GM18508 (cell line): ENCODE results near the gene MACROD2.

Experiments
- ATAC-seq: cut with Tn5 transposase; IDR thresholded peaks from one replicate; pipeline ENCODE4 v1.9.1; 2021; ENCODE audit warnings: moderate number of reproducible peaks; ENCODE audit not compliant: insufficient read depth, unreplicated experiment

MACROD2 gene

GRCh38 chr20:15851576-15852215 is 1856.4 kb downstream of the MACROD2 start:
- ATAC-seq: no peak

DNA sequence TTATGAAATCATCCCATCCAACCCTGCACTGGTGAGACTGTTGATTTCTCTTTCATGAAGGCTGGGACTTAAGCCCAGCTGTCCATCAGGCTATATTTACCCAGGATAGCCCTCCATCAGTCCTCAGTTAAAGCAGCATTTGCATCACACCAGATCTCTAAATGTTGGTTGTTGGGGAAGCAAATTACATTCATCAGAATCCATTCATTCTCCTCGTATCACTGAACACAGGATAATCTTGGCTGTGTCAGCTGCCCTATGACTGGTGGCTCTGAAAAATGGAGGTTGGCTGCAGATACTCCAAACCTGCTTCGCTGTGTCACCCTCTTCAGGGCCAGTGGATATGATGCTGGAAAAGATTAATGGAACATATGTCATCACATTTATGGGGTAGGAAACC is 1859.6 kb downstream of the MACROD2 start:
- no peak for ATAC-seq

- peak; percentile 73 for ATAC-seq
Observed at GRCh38 chr20:15857173-15857784, 1862.0 kb downstream of the MACROD2 start.

DNA sequence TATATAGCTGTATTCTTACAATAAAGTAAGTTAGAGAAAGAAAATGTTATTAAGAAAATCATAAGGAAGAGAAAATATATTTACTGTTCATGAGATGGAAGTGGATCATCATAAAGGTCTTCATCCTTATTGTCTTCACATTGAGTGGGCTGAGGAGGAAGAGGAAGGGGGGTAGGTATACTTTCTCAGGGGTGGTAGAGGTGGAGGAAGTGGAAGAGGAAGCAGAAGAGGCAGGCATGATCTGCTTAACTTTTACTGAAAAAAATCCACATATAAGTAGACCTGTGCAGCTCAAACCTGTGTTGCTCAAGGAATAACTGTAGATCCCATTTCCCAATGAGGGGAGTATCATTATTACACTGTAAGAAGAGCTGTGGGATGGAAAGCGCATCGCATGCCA is 1863.7 kb downstream of the MACROD2 start:
- no peak for ATAC-seq

DNA sequence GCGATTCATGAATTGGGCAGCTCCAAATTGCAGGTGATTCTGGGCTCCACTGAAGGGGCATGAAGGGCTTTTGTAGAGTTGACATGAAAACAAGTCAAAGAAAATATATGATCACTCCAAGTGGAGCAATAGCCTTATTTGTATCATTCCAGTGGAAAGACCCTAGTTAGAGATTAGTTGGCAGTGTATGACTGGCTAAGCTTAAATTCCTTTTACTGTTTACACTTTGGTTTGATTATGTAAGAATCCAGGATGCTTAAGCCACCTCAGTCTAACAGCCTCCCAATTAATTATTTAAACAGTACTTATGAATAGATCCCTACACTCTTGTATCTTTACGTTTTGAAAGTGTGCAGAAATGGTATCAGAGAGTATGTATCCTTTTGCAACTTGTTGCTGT is 1865.5 kb downstream of the MACROD2 start:
- no peak for ATAC-seq

DNA sequence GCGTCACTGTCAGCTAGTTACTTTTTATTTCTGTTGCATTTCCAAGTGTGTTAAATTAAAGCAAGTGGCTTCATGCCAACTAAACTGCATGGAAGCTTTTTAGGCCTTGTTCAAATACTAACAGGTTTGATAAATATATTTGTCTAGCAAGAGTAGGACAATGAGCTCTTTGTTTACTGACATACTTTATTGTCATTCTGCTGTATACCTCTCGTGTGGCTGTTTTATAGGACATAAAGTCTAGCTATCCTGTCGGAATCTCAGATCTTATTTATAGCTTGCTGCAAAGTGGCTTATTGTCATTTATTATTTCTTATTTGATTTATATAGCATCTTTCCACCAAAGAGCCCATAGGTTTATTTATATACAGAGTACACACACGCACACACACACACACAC is 1866.9 kb downstream of the MACROD2 start:
- ATAC-seq: no peak

GRCh38 chr20:15863735-15864134 is 1868.4 kb downstream of the MACROD2 start:
- no peak for ATAC-seq

DNA sequence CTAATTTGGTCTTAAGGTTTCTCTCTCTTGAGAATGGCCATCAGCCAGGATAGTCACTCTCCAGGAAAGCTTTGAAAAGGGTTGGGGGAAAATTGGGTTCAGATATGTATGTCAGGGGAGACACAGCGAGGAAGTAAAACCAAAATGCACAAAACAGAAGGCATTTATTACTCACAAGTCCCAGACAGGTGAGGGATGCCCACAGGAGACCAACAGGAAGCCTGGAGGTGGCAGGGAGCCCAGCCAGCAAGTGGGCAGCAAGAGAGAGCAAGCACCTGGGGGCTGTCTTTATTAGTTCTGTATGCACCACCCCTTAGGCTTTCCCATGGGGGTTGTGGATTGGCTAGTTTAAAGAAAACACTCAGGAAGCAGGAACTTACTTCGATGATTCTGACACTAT is 1870.2 kb downstream of the MACROD2 start:
- no peak for ATAC-seq

- no peak for ATAC-seq
Observed at GRCh38 chr20:15866916-15867730, 1871.8 kb downstream of the MACROD2 start.

DNA sequence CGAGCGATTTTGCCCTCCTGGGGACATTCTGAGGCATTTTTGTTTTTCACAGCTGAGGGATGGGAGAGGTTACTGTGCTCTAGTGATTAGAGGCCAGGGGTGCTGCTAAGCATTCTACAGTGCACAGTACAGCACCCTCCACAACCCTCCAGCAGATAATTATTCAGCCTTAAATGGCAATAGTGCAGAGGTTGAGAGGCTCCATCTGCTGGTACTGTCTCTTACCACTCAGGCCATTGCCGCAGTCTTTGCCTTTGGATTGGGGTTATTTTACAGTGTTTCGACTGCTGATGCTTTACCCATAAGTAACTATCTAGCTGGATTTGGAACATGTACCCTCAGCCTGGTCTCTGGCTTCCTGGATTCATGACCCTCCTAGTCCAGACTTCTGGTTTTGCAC is 1872.6 kb downstream of the MACROD2 start:
- no peak for ATAC-seq

- ATAC-seq: no peak
Observed at GRCh38 chr20:15875446-15875845, 1880.1 kb downstream of the MACROD2 start.

GRCh38 chr20:15882553-15882952 is 1887.2 kb downstream of the MACROD2 start:
- ATAC-seq: peak; percentile 44

GRCh38 chr20:15886250-15886649 is 1890.9 kb downstream of the MACROD2 start:
- ATAC-seq: no peak

DNA sequence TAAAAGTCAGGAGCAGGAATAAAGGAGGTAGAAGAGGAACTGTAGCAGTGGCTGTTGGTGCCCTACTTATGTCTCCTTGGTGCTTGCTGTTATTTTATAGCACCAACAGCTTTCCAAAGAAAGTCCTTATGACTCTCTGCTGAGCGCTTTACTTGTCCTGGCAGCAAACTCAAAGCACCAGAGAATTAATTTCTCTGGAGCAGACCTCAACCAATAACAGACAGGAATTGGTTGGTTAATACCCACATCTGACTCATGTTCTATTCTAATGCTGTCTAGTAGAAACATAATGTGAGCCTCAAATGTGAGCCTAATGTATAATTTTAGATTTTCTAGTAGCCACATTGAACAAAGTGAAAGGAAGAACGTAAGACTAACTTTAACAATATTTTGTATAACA is 1892.1 kb downstream of the MACROD2 start:
- no peak for ATAC-seq

DNA sequence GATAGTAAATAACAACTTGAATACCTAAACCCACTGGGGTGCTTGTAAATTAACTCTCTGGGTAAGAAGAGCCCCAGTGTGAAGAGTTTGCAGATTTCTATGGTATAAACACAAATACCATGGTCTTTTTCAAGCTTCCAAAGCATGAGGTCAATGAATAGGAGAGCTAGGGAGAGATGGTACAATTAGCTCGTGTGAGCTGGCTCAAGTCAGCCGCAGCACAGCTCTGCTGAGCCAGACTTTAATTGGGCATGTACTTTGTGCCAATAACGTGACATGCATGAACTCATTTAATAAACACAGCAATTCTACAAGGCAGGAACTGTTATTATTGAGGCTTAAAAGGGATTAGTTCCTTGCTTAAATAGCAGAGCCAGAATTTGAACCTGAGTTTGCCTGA is 1893.7 kb downstream of the MACROD2 start:
- ATAC-seq: no peak

GRCh38 chr20:15889514-15890256 is 1894.4 kb downstream of the MACROD2 start:
- ATAC-seq: no peak

GRCh38 chr20:15890407-15890982 is 1895.2 kb downstream of the MACROD2 start:
- ATAC-seq: no peak

DNA sequence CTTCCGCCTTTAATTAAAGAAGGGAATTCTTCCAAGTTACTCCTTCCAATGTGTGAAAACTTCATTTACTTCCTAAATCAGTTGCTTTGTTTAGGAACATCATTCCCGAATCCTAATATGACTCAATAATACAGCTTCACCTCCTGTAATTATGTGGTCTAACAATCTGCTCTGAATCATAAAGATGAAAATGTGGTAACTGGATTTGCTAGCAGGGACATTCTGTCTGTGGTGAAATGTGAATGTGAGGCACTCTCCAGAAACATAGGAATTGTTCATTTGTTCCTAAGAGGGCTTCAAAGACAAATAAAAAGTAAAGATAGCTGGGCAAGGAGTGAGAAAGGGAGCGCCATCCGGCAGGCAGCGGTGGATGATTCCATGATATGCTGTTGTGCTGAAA is 1899.8 kb downstream of the MACROD2 start:
- no peak for ATAC-seq

GRCh38 chr20:15895560-15896084 is 1900.3 kb downstream of the MACROD2 start:
- ATAC-seq: peak; percentile 89

DNA sequence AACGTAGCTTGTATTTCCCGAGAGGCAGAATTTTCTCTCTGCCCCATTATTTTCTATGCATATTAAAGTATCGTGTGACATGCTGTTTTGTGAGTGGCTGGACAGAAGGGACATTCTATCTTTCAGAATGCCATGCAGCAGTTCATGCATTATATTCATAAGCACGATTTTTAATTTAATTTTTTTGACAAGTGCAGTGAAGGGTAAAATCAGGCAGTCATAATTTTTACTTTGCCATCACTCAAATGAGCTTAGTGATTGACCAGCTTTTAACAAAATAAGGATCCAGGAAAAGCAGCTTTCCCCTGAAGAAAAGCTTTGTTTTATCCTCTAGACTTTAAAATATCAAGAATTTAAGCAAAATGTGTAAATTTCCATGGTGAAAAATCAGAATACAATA is 1904.7 kb downstream of the MACROD2 start:
- ATAC-seq: no peak
